Measurements from ENCODE around the gene ATOX1. TPM values are rescaled to one million over a fixed set of nuclear protein-coding genes. Genes with fewer than 3 reads are reported as not detected.

Gene ATOX1
- total and polyA plus RNA-seq, 2 donors from 2014 or later: 83.2 to 611 TPM

DNA sequence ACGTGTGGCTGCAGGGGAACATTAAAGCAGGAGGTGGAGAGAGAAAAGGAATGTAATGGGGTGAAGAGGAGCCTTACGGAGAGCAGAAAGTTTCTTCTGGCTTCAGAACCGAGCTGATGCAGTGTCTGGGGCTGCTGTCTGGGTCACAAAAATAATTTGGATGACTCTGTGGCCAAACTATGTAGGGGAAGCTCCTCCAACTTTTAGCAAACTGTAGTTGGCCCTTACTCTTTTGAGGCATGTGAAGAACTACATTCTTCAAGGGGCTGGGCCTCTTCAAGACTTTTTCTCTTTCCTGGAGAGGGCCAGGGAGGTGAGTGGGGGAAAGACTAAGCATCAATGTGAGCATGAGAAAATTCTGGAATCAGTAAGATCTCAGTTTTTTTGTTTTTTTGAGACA is 39.8 kb downstream of the ATOX1 start:
- no peaks in the 10 kb centered on the region for H3K9me3 ChIP-seq (ENCODE audit: control insufficient read depth in 2 of 3, insufficient read depth in 1 of 3, low read length in 3 of 3)
- no peak overlapping the region for H3K27ac ChIP-seq (ENCODE audit: low read depth in 2 of 2, low read length in 2 of 2)
- DNase-seq: no peak
- no peak overlapping the region for H3K4me3 ChIP-seq (ENCODE audit: low read length in 3 of 3)
- no peak for FAIRE-seq
- TF ChIP-seq CTCF (IDR thresholded peaks at IDR 0.05; ENCODE audit: borderline replicate concordance, extremely low read depth, insufficient read depth): no peak
- no peaks in the 10 kb centered on the region for H3K4me1 ChIP-seq (ENCODE audit: control insufficient read depth in 2 of 3, insufficient read depth in 2 of 3, low read depth in 1 of 3, low read length in 3 of 3)
- intact Hi-C loops (cut with DNase I): no loop called here
- no peaks in the 10 kb centered on the region for H3K27me3 ChIP-seq (ENCODE audit: control insufficient read depth, insufficient read depth, low read length)
- no peaks in the 10 kb centered on the region for H3K36me3 ChIP-seq (ENCODE audit: control insufficient read depth in 2 of 3, insufficient read depth in 3 of 3, low read length in 3 of 3)
- no peak overlapping the region for H3K9ac ChIP-seq (ENCODE audit: low read length in 3 of 3)

- no peaks in the 10 kb centered on the region for H3K9me3 ChIP-seq (ENCODE audit: control insufficient read depth in 2 of 3, insufficient read depth in 1 of 3, low read length in 3 of 3)
- no peaks in the 10 kb centered on the region for H3K27me3 ChIP-seq (ENCODE audit: control insufficient read depth, insufficient read depth, low read length)
- H3K4me1 ChIP-seq (ENCODE audit: control insufficient read depth in 2 of 3, insufficient read depth in 2 of 3, low read depth in 1 of 3, low read length in 3 of 3): no peaks in the 10 kb centered on the region
- intact Hi-C loops (cut with DNase I): no loop called here
- H3K4me3 ChIP-seq (ENCODE audit: low read length in 3 of 3): no peak overlapping the region
- no peak overlapping the region for H3K27ac ChIP-seq (ENCODE audit: low read depth in 2 of 2, low read length in 2 of 2)
- no peak for DNase-seq
- FAIRE-seq: no peak
- no peak overlapping the region for H3K9ac ChIP-seq (ENCODE audit: low read length in 3 of 3)
- no peaks in the 10 kb centered on the region for H3K36me3 ChIP-seq (ENCODE audit: control insufficient read depth in 2 of 3, insufficient read depth in 3 of 3, low read length in 3 of 3)
- TF ChIP-seq CTCF (IDR thresholded peaks at IDR 0.05; ENCODE audit: borderline replicate concordance, extremely low read depth, insufficient read depth): no peak
Measured at GRCh38 chr5:151718153-151718552, 40.3 kb downstream of the ATOX1 start.

GRCh38 chr5:151717416-151717815 is 41.0 kb downstream of the ATOX1 start:
- H3K4me3 ChIP-seq (ENCODE audit: low read length in 3 of 3): no peak overlapping the region
- H3K36me3 ChIP-seq (ENCODE audit: control insufficient read depth in 2 of 3, insufficient read depth in 3 of 3, low read length in 3 of 3): no peaks in the 10 kb centered on the region
- H3K9ac ChIP-seq (ENCODE audit: low read length in 3 of 3): no peak overlapping the region
- H3K27ac ChIP-seq (ENCODE audit: low read depth in 2 of 2, low read length in 2 of 2): no peak overlapping the region
- no peaks in the 10 kb centered on the region for H3K27me3 ChIP-seq (ENCODE audit: control insufficient read depth, insufficient read depth, low read length)
- no peak for TF ChIP-seq CTCF (IDR thresholded peaks at IDR 0.05; ENCODE audit: borderline replicate concordance, extremely low read depth, insufficient read depth)
- no peaks in the 10 kb centered on the region for H3K4me1 ChIP-seq (ENCODE audit: control insufficient read depth in 2 of 3, insufficient read depth in 2 of 3, low read depth in 1 of 3, low read length in 3 of 3)
- DNase-seq: no peak
- FAIRE-seq: no peak
- no peaks in the 10 kb centered on the region for H3K9me3 ChIP-seq (ENCODE audit: control insufficient read depth in 2 of 3, insufficient read depth in 1 of 3, low read length in 3 of 3)
- intact Hi-C loops (cut with DNase I): no loop called here

- no peak overlapping the region for H3K27ac ChIP-seq (ENCODE audit: low read depth in 2 of 2, low read length in 2 of 2)
- DNase-seq (no peak), FAIRE-seq (no peak)
- H3K4me1 ChIP-seq (ENCODE audit: control insufficient read depth in 2 of 3, insufficient read depth in 2 of 3, low read depth in 1 of 3, low read length in 3 of 3): peaks cover 0 to 2% (median 0%) of the 10 kb centered on the region in 3 donors
- H3K9ac ChIP-seq (ENCODE audit: low read length in 3 of 3): no peak overlapping the region
- no peaks in the 10 kb centered on the region for H3K9me3 ChIP-seq (ENCODE audit: control insufficient read depth in 2 of 3, insufficient read depth in 1 of 3, low read length in 3 of 3)
- H3K4me3 ChIP-seq (ENCODE audit: low read length in 3 of 3): no peak overlapping the region
- H3K36me3 ChIP-seq (ENCODE audit: control insufficient read depth in 2 of 3, insufficient read depth in 3 of 3, low read length in 3 of 3): no peaks in the 10 kb centered on the region
- TF ChIP-seq CTCF (IDR thresholded peaks at IDR 0.05; ENCODE audit: borderline replicate concordance, extremely low read depth, insufficient read depth): no peak
- no peaks in the 10 kb centered on the region for H3K27me3 ChIP-seq (ENCODE audit: control insufficient read depth, insufficient read depth, low read length)
- intact Hi-C loops (cut with DNase I): no loop called here
Measured at GRCh38 chr5:151709109-151709735, 49.2 kb downstream of the ATOX1 start.

All from kidney (tissue), 14 donors.